Left renal pelvis (tissue), 4 donors: ENCODE results near the gene MRPS16. TPM values are rescaled to one million over a fixed set of nuclear protein-coding genes. Genes with fewer than 3 reads are reported as not detected.

Source experiments
- DNase-seq, 4 donors: peaks; one replicate each; pipeline ENCODE4 v3.0.0-alpha.2; 2013; ENCODE audit warnings: low read depth in 4 of 4, low spot score in 3 of 4
- polyA plus RNA-seq, 4 donors: library from polyadenylated mRNA; unstranded; fragments of 120-200 nt; gene quantifications; one replicate each; pipeline ENCODE4 v1.2.1, GENCODE V29; 2013; ENCODE audit not compliant: insufficient read length in 4 of 4

The MRPS16 gene
- polyA plus RNA-seq, 4 donors, result 60.8 to 93.7 (median 76.2) TPM

GRCh38 chr10:73205081-73205480, 47.4 kb downstream of the MRPS16 start:
- no peak for DNase-seq

Other genes starting within 250 kb of the MRPS16 start
- 100 to 1,000 TPM in 1 of 4 donors, 10 to 100 TPM in 3; 74.6 to 114 (median 88.6) TPM for gene P4HA1, start 155.8 kb downstream of the MRPS16 start, polyA plus RNA-seq
- 1 to 10 TPM; 2.9 to 9.4 (median 5.9) TPM for gene NUDT13, start 142.2 kb downstream of the MRPS16 start, polyA plus RNA-seq
- gene ECD, start 84.6 kb downstream of the MRPS16 start, polyA plus RNA-seq, result 10 to 100 TPM; 34.9 to 44.0 (median 39.1) TPM
- 10 to 100 TPM; 41.6 to 52.5 (median 43.1) TPM for gene FAM149B1, start 84.5 kb downstream of the MRPS16 start, polyA plus RNA-seq
- gene DNAJC9, start 5.4 kb downstream of the MRPS16 start, polyA plus RNA-seq, result 10 to 100 TPM; 28.1 to 38.8 (median 33.0) TPM
- gene CFAP70, start 106.2 kb upstream of the MRPS16 start, polyA plus RNA-seq, result 10 to 100 TPM in 3 of 4 donors, 1 to 10 TPM in 1; 2.7 to 24.5 (median 14.5) TPM
- gene ANXA7, start 161.4 kb upstream of the MRPS16 start, polyA plus RNA-seq, result 100 to 1,000 TPM in 1 of 4 donors, 10 to 100 TPM in 3; 82.4 to 101 (median 91.3) TPM
- 1 to 10 TPM; 1.5 to 5.0 (median 1.9) TPM for gene MSS51, start 180.9 kb upstream of the MRPS16 start, polyA plus RNA-seq
- gene PPP3CB, start 243.4 kb upstream of the MRPS16 start, polyA plus RNA-seq, result 10 to 100 TPM; 70.6 to 87.0 (median 71.7) TPM